Stimulated activated CD8-positive, alpha-beta memory T cell treated with anti-CD3 and anti-CD28 coated beads, Interleukin-4, amount 100 ng/mL, for 1 hour (primary cell): ENCODE data around the gene SMCO2.

Source experiments
- DNase-seq, 2 donors: peaks; one replicate each; pipeline ENCODE4 v3.0.0-alpha.2; 2020; ENCODE audit warnings: low read depth in 2 of 2, low spot score in 1 of 2

The SMCO2 gene

GRCh38 chr12:27453421-27453820 lies 6.9 kb downstream of the SMCO2 start:
- DNase-seq, result no peak

GRCh38 chr12:27455589-27455988 lies 9.1 kb downstream of the SMCO2 start:
- no peak for DNase-seq

GRCh38 chr12:27456618-27457017 lies 10.1 kb downstream of the SMCO2 start:
- no peak for DNase-seq

DNA sequence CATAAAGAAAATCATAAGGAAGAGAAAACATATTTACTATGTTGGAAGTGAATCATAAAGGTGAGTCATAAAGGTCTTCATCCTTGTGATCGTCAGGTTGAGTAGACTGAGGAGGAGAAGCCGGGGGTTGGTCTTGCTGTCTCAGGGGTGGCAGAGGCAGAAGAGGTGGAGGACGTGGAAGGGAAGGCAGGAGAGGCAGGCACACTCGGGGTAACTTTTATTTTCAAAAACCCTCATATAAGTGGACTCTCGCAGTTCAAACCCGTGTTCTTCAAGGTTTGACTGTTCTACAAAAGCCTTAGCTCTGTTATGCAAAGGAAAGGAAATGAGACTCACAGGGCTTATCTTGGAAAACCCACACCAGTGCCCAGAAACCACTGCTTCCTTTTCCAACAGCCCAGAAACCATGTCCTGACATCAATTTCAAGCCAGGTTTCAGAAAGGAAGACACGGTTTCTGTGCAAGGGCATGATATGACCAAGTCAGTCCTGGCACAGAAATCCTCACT lies 14.0 kb downstream of the SMCO2 start:
- no peak for DNase-seq

- DNase-seq, result no peak
Observed at GRCh38 chr12:27462151-27462694, 15.7 kb downstream of the SMCO2 start.

- no peak for DNase-seq
Observed at GRCh38 chr12:27462851-27463250, 16.3 kb downstream of the SMCO2 start.

GRCh38 chr12:27463511-27464219 lies 17.1 kb downstream of the SMCO2 start:
- DNase-seq, result no peak

DNA sequence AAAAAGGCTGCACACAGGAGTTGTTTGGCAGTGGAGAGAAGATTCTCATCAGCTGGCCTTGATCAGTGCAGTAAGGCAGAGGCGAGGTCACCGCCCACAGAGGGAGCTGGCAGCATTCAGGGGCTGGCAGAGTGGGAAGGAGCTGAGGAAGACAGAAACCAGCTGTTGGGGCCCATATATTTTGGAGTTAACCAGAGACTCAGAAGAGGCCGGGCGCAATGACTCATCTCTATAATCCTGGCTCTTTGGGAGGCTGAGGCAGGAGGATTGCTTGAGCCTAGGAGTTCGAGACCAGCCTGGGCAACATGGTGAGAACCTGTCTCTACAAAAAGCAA lies 17.7 kb downstream of the SMCO2 start:
- DNase-seq, result no peak

- no peak for DNase-seq
Observed at GRCh38 chr12:27467641-27468040, 21.1 kb downstream of the SMCO2 start.

DNA sequence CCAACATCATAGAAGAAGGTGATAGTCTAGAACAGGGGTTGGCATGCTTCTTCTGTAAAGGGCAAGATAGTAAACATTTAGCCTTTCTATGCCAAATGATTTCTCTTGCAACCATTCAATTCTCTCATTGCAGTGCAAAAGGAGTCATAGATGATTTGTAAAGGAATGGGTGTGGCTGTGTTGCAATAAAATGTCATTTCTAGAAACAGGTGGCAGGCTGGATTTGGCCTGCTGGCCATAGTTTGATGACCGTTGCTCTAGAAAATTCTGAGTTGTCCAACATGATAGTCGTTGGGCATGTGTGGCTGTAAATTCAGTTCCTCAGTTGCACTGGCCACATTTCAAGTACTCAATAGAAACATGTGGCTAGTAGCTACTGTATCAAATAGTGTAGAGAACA lies 21.7 kb downstream of the SMCO2 start:
- DNase-seq, result no peak

DNA sequence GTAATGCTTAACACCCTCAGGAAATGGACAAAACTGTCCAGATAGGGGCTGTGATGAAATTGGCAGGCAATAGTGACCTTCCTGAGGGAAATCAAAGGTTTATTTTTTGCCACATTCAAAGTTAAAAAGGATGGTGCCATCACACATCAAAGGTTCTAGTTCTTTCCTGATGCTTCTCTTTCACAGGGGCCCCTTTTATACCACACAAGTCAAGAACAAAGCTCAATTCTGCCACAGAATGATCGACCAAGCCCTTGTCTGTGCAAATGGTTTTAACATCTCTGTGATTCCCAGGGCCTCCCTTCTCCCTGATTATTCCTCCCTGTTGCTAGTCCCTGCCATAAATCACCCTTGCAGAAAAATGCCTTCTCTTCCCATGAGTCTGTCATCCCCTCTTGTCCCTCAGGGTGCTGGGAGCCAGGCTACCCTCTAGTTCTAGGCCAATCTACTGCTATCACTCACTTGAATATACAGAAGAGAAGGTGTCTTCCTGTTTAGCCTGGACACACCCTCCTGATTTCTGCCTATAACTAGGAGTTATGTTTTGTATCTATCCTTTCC lies 22.7 kb downstream of the SMCO2 start:
- no peak for DNase-seq

GRCh38 chr12:27472604-27473003 lies 26.1 kb downstream of the SMCO2 start:
- DNase-seq, result no peak

GRCh38 chr12:27474344-27474743 lies 27.8 kb downstream of the SMCO2 start:
- DNase-seq, result no peak

GRCh38 chr12:27477049-27477448 lies 30.5 kb downstream of the SMCO2 start:
- DNase-seq, result no peak

- no peak for DNase-seq
Observed at GRCh38 chr12:27478949-27479348, 32.4 kb downstream of the SMCO2 start.

DNA sequence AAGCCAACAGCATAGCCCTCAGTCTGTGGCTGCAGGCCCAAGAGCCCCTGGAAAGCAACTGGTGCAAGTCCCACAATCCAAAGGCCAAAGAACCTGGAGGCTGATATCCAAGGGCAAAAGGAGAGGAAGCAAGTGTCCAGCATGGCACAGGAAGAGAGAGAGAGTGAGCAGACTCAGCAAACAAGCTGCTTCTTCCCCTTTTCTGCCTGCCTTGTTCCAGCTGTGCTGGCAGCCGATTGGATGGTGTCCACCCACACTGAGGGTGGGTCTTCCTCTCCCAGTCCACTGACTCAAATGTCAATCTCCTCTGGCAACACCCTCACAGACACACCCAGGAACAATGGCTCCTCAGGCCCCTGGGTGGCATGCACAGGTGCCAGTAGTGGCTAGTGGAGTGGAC lies 33.5 kb downstream of the SMCO2 start:
- no peak for DNase-seq

DNA sequence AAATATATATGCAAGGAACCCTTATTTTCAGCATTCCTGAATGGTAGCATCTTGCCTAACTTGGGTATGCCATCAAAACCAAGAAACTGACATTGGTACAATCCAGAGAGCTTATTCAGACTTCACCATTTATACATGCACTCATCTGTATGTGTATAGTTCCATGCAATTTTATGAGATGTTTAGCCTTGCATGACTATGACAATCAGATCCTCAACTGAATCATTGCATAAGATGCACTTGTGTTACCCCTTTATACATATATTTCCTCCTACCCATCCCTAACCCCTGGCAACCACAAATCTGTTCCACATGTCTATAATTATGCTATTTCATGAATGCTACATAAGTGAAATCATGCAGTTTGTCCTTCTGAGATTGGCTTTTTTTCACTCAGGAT lies 40.4 kb downstream of the SMCO2 start:
- DNase-seq, result no peak

- no peak for DNase-seq
Observed at GRCh38 chr12:27488479-27488878, 41.9 kb downstream of the SMCO2 start.

DNA sequence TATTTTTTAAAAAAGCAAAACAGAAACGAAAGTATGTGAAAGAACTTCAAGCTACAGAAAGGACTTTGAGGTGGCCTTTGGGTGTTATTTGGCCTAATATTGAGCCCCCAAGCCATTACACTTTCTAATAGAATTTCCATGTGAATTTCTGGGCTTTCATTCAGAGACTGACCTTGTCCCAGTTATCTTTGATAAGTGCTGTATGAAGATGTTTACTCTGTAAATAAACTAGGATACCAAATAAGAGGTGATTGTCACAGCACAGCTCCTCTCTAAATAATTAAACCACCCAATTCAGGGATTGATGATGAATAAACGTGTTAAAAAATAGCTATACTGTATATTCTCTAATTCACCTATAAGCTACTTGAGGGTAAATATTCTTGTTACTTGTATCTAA lies 44.7 kb downstream of the SMCO2 start:
- DNase-seq, result no peak

DNA sequence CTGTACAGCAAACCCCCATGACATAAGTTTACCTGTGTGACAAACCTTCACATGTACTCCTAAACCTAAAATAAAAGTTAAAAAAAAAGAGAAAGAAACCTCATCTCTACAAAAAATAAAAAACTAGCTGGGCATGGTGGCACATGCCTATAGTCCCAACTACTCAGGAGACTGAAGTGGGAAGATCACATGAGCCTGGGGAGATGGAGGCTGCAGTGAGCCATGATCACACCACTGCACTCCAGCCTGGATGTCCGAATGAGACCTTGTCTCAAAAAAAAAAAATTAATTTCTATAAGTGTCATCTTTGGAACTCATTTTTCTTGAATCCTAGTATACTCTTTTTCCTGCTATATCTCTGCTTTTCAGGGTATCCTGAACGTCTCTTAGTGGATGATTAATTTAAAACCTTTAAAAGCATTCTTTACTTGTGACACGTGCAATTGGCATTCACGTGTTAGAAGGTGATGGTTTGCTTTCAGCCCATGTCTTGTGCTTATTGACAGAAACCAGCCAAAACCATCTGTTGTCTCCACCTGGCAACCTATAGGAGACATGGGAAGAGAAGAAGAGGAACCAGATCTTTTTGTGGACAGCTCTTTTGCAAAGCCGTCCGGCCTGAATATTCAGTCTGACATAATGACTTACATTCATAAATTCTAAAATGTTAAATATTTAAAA lies 46.9 kb downstream of the SMCO2 start:
- no peak for DNase-seq

DNA sequence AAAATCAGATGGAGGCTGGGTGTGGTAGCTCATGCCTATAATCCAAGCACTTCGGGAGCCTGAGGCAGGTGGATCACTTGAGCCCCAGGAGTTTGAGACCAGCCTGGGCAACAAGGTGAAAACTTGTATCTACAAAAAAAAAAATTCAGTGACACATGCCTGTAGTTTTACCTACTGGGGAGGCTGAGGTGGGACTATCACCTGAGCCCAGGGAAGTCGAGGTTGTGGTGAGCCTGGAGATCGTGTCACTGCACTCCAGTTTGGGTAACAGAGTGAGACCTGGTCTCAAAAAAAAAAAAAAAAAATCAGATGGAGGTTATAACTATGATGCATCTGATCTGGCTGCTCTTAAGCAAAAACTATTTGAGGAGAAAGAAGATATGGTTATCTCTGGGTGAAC lies 50.9 kb downstream of the SMCO2 start:
- DNase-seq, result no peak

- no peak for DNase-seq
Observed at GRCh38 chr12:27498149-27498548, 51.6 kb downstream of the SMCO2 start.
